Testis (tissue), 2 donors: Measurements from ENCODE around the gene ZCWPW2.

Source experiments
- CTCF ChIP-seq, 3 experiments: fragments of 450-650 bp in 2 of 3; fragments of 200-600 bp in 1 of 3; sonication (generic) in 1 of 3; IDR thresholded peaks; one replicate each; pipeline ENCODE4 v1.5.1; 2016 to 2019; ENCODE audit warnings: antibody characterized with exemption in 3 of 3, mild to moderate bottlenecking in 2 of 3, moderate library complexity in 1 of 3
- POLR2A ChIP-seq: fragments of 450-650 bp; IDR thresholded peaks from one replicate; pipeline ENCODE4 v1.6.1; 2017; ENCODE audit warnings: antibody characterized with exemption, mild to moderate bottlenecking, moderate library complexity

- TF ChIP-seq CTCF (IDR thresholded peaks at IDR 0.05) (no peak), POLR2A (no peak)
These were observed 902 bp upstream of the ZCWPW2 start for GRCh38 chr3:28347374-28348264.
